ENCODE results near the gene DDX39A.
A peak's percentile ranks its signal among the peaks of the same experiment; 100 is the strongest.
"Not testable (repeated sequence)": the region's sequence is repeated elsewhere in the genome, so short reads cannot be mapped to it uniquely, and the experiment has no call there.

DDX39A gene

DNA sequence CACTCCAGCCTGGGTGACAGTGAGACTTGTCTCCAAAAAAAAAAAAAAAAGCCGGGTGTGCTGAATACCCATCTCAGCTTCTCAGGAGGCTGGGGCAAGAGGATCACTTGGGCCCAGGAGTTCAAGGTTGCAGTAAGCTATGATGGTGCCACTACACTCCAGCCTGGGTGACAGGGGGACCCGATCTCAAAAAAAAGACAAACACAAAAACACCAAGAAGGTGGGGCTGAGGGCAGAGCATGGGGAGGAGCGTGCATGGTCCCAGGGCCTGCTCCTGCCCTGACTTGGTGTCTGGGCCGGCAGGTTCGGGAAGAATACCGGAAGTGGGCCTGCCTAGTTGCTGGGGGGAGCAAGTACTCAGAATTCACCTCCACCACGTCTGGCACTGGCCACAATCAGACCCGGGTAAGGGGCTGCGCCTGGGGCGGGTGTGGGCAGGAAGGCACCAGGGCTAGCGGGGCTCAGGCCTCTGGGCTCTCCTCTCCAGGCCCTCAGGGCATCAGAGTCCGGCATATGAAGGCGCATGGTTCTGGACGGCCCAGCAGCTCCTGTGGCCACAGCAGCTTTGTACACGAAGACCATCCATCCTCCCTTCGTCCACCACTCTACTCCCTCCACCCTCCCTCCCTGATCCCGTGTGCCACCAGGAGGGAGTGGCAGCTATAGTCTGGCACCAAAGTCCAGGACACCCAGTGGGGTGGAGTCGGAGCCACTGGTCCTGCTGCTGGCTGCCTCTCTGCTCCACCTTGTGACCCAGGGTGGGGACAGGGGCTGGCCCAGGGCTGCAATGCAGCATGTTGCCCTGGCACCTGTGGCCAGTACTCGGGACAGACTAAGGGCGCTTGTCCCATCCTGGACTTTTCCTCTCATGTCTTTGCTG, 11.3 kb downstream of the DDX39A start:
- no peak for DNase-seq

DNA sequence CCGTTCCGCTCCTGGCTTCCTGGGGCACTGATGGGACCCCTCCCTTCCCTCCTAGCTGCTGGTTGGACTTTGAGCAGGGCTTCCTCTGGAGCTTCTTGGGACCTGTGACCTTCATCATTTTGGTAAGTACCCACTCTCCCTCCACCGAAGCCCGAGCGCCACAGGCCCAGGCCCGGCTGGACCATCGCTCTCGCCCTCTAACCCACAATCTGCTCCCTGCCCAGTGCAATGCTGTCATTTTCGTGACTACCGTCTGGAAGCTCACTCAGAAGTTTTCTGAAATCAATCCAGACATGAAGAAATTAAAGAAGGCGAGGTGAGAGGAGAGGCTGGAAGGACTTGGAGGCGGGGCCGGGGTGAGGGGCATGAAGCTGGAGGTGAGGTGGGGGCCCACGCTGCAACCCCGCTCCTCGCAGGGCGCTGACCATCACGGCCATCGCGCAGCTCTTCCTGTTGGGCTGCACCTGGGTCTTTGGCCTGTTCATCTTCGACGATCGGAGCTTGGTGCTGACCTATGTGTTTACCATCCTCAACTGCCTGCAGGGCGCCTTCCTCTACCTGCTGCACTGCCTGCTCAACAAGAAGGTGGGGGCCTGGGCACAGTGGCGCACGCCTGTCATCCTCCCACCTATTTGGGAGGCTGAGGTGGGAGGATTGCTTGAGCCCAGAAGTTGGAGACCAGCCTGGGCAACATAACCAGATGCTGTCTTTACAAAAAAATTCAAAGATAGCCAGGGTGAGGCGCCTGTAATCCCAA, 12.3 kb downstream of the DDX39A start:
- no peak for DNase-seq

DNA sequence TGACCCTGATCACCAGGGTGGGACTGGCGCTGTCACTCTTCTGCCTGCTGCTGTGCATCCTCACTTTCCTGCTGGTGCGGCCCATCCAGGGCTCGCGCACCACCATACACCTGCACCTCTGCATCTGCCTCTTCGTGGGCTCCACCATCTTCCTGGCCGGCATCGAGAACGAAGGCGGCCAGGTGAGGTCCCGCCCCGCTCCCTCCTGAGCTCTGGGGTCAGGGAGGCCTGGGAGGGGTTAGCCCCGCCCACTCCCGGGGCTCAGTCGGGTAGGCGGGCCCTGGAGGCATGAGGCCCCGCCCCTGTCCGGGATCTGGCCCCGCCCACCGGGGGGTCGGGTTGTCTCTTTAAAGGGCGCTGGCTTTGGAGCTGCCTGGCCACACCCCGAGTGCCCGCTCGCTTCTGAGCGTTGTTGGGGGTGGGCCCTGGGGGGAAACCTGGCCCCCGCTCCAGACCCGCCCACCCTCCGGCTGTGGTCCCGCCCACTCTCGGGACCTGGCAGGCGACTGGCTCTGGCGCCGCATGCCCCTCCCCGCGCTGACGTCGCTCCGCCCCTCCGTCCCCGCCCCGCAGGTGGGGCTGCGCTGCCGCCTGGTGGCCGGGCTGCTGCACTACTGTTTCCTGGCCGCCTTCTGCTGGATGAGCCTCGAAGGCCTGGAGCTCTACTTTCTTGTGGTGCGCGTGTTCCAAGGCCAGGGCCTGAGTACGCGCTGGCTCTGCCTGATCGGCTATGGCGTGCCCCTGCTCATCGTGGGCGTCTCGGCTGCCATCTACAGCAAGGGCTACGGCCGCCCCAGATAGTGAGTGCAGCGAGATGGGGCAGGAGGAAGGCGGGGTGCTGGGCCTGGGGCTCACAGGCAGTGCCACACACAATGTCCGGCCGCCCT, 13.1 kb downstream of the DDX39A start:
- peak; percentile 85 for DNase-seq

DNA sequence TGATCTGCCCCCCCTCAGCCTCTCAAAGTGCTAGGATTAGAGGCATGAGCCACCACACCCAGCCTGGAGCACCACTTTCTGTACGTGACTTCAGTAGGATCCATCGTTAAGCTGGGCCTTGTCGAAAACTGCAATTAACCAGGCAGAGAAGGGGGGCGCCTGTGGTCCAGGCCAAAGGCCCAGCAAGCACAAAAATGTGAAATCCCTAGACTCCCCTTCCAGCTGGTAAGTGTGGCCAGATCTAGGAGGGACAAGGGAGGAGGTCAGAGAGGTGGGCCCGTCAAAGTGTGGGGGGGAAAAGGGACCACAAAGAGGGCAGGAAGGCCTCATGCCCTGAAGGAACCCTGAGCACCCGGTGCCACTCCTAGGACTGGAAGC, 13.8 kb downstream of the DDX39A start:
- DNase-seq, result no peak

DNA sequence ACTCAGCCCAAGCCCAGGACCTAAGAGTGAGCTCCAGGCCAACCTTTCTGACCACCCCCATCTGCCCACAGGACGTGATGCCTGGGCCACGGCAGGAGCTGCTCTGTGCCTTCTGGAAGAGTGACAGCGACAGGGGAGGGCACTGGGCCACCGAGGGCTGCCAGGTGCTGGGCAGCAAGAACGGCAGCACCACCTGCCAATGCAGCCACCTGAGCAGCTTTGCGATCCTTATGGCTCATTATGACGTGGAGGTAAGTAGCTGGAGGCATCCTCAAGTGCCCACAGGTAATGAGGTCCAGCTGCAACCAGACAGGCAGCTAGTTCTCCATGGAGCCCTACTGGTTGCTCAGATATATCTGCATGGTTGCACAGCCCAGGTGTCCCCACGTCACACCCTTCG, 14.8 kb downstream of the DDX39A start:
- DNase-seq, result no peak

DNA sequence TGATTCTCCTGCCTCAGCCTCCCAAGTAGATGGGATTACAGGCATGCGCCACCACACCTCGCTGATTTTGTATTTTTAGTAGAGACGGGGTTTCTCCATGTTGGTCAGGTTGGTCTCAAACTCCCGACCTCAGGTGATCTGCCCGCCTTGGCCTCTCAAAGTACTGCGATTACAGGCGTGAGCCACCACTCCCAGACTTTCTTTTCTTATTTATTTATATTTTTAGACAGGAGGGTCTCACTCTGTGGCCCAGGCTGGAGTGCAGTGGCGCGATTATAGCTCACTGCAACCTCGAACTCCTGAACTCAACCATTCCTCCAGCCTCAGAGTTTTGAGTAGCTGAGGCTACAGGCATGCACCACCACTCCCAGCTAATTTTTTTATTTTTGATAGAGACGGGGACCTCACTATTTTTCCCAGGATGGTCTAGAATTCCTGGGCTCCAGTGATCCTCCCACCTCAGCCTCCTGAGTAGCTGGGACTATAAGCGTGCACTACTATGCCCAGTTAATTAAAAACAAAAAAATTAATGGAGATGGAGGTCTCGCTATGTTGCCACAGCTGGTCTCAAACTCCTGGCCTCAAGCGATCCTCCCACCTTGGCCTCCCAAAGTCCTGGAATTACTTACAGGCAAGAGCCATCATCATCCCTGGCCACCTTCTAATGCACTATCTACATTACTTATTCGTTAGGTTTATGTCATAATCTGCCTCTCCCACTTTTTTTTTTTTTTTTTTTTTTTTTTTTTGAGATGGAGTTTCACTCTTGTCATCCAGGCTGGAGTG, 15.8 kb downstream of the DDX39A start:
- DNase-seq, result not testable (repeated sequence)

DNA sequence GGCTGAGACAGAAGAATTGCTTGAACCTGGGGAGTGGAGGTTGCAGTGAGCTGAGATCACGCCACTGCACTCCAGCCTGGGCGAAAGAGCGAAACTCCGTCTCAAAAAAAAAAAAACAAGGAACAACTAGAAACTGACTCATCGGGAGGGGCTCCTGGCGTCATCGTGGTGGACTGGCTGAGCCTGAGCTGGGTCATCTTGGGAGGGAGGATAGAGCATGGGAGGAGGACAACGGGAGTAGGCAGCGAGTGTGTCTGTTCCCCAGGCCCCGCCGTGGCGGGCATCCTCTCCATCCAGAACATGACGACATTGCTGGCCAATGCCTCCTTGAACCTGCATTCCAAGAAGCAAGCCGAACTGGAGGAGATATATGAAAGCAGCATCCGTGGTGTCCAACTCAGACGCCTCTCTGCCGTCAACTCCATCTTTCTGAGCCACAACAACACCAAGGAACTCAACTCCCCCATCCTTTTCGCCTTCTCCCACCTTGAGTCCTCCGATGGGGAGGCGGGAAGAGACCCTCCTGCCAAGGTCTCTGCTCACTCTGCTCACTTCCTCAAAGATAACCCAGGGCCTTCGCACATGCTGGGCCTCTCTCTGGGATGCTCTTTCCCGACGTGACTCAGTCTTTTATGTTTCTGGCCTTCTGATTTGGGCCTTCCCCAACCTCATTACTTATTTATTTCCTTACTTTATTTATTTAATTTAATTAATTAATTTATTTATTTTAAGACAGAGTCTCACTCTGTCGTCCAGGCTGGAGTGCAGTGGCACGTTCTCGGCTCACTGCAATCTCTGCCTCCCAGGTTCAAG, 16.6 kb downstream of the DDX39A start:
- peak; percentile 73 for DNase-seq

DNA sequence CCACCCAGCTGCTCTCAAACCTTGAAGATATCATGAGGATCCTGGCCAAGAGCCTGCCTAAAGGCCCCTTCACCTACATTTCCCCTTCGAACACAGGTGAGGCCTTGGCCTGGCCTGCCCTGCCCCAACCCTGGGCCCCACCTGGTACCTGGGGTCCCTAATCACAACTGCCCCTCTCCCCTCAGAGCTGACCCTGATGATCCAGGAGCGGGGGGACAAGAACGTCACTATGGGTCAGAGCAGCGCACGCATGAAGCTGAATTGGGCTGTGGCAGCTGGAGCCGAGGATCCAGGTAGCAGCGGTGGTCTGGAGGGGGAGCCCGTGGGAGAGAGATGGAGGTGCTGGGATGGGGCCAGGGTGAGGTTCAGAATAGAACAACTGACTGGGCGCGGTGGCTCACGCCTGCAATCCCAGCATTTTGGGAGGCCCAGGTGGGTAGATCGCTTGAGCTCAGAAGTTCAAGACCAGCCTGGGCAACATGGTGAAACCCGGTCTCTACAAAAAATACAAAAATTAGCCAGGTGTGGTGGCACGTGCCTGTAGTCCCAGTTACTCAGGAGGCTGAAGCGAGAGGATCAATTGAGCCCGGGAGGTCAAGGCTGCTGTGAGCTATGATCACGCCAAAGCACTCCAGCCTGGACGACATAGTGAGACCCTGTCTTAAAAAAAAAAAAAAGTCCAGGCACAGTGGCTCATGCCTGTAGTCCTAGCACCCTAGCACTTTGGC, 17.5 kb downstream of the DDX39A start:
- DNase-seq, result no peak

DNA sequence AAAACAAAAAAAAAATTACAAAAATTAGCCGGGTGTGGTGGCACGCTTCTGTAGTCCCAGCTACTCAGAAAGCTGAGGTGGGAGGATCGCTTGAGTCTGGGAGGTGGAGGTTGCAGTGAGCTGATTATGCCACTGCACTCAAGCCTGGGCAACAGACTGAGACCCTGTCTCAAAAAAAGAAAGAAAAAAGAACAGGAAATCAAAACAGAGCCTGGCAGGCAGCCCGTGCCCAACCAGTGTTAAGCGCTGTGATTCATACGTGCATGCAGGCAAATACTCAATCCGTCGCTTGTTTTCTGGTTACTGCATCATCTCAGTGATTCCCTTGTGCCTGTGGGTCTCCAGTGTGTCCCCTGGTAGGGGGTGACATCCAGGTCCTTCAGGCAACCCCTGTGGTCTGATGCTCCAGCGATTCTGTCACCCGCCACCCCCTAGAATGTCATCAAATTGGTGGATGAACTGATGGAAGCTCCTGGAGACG, 18.1 kb downstream of the DDX39A start:
- DNase-seq, result peak; percentile 23

DNA sequence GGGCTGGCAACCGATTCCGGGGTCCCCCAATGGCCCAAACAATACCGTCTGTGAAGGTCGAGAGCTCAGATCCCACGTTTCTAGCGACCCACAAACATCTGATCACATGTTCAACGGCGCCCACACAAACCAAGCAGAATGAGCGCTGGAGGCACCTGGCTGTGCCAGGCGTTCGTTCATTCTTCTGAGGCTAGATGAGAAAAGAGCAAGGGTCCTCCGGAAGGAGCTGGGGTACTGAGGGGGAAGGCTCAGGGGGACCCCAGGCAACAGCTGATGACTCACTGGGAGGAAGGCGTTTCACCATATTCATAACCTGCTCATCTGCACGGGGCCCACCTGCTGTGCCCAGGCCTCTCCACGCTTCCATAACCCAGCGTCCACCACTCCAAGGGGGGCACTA, 22.0 kb downstream of the DDX39A start:
- not testable (repeated sequence) for DNase-seq

DNA sequence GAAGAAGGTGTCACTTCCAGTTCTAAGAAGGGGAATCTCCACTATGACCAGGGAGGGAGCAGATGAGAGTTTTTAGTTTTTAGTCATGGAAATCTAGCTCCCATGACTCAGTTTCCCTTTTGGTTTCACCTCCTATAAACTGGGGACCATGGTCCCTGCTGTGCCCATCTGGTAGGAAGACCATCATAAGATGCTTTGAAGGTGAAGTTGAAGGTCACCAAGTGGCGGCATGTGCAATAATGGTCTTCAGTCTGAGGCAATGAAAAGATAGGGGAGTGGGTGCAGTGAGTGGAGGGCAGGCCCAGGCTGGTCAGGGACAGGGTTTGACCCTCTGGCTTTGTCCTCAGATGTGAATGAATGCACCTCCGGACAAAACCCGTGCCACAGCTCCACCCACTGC, 22.4 kb downstream of the DDX39A start:
- DNase-seq, result not testable (repeated sequence)

DNA sequence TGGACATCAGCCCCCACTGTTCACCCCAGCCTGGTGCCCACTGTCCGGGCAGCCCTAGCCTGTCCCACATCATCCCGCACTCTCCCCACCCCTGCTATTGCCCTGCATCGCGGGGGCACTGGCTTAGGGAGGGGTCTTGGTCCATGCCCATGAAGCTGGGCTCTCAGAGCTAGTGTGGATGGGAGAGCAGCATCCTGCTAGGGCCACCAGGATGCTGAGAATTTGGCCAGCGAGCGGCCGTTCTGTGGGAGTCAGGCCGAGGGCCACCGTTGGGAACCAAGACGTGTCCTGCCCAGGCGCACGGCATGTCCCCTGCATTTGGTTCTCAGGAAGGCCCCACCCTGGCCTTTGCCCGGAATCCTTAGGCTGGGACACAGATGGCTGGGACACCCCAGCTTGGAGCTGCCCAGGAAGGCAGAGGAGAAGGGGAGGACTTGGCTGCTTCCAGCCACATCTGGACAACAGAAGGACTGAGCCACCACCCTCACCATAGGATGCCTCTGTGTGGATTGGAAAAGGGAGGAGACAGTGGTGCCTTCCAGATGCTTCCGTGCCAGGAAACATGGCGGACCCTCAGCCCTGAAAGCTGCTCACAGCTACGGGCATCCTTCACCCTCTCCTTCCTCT, 23.3 kb downstream of the DDX39A start:
- no peak for DNase-seq

DNA sequence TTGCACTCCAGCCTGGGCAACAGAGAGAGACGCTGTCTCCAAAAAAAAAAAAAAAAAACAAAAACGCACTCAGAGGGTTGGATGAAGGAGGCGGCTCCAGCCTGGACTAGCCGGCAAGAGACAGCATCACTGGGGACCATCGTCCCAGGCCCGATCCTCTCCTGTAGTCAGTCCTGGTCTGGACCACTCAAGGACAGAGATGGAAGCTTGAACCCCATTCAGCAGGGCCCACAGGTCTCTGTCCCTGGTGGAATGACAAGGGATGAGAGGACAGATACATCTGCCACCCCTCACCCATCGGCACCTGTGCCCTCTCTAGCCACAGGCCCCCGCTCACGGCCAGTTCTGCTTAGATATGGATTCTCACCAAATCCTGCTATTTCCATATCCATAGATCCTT, 23.9 kb downstream of the DDX39A start:
- DNase-seq, result no peak

DNA sequence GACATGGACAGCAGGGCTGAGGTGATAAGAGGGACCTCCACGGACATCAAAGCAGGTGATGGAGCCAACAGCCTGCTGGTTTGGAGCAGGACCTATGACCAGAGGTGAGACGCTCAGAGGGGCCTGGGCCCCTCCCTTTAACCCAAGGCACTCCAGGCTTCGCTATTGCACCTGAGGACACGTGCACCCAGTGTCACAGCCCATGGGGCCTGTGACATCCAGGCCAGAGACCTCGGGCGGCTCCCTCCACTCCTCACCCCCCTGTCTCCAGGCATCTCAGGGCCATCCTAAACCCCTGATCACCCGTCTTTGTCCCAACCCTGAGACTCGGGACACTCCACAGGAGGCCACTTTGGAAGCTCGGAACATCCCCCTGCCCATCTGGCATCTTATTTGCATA, 25.0 kb downstream of the DDX39A start:
- no peak for DNase-seq

DNA sequence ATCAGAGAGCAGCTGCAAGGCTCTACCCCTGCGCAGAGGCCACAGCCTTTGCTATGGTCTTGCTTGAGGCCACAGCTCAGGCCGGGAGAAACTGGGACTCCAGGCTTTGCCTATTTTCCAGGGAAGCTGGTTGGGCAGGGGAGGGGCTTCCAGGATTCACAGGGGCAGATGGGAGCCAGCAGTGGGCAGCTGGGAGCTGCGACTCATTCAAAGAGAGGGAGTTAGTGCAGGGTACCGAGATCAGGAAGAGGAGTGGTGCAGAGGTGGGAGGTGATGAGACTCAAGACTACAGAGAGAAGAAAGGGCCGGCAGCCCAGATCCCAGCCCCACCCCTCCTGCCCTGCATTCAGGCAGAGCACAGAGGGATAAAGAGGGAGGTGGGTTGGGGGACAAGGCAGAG, 25.8 kb downstream of the DDX39A start:
- no peak for DNase-seq

DNA sequence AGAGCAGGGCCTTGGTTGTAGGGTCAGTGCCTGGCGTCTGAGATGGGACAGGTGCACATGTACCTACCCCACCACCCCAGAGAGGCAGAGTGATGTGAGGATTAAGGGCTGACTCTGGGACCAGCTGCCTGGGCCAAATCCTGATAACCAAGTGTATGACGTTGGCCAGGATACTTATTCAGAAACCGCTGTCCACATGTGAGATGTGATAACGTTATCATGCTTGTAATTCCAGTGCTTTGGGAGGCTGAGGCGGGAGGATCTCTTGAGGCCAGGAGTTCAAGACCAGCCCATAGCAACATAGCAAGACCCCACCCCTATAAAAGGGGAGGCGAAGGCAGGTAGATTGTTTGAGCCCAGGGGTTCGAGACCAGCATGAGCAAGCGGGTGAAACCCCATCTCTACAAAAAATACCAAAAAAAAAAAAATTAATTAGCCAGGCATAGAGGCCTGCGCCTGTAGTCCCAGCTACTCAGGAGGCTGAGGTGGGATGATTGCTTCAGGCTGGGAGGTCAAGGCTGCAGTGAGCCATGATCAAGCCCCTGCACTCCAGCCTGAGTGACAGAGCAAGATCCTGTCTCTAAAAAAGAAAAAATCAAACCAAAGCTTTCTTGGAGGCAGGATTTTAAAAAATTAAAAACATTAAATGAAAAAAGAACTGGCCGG, 27.9 kb downstream of the DDX39A start:
- DNase-seq, result no peak

DNA sequence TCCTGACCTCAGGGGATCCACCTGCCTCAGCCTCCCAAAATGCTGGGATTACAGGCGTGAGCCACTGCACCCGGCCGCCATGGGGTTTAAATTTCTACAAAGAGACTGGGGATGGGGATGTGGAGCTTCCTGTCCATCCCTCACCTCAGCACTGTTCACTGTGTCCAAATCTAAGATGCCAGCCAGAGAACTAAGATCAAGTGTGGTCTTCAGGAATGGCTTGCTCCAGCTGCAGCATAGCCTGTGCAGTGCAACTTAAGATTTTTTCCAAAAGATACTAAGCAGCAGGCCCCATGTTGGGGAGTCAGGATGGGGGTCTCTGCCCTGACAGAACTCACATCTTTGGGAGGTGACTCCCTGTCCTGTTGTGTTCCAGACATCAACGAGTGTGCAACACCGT, 28.6 kb downstream of the DDX39A start:
- no peak for DNase-seq

DNA sequence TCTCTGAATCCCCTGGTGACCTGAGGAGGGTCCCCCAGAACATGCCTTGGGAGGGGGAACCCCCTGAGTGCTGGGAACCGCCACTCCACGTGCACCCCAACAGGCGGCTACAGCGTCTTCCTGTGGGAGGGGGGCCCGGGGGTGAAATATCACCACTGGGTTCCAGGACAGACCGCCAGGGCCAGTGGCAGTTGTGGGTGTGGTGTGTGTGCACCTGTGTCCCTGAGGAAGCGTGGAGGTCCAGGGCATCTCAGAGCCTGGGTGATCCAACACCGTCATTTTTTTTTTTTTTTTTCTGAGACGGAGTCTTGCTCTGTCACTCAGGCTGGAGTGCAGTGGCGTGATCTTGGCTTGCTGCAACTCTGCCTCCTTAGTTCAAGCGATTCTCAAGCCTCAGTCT, 33.6 kb downstream of the DDX39A start:
- no peak for DNase-seq

Measured in fibroblast of skin of right biceps (primary cell).